ENCODE measurements around the gene TCF25.
"Not testable (repeated sequence)": the region's sequence is repeated elsewhere in the genome, so short reads cannot be mapped to it uniquely, and the experiment has no call there.

The TCF25 gene

DNA sequence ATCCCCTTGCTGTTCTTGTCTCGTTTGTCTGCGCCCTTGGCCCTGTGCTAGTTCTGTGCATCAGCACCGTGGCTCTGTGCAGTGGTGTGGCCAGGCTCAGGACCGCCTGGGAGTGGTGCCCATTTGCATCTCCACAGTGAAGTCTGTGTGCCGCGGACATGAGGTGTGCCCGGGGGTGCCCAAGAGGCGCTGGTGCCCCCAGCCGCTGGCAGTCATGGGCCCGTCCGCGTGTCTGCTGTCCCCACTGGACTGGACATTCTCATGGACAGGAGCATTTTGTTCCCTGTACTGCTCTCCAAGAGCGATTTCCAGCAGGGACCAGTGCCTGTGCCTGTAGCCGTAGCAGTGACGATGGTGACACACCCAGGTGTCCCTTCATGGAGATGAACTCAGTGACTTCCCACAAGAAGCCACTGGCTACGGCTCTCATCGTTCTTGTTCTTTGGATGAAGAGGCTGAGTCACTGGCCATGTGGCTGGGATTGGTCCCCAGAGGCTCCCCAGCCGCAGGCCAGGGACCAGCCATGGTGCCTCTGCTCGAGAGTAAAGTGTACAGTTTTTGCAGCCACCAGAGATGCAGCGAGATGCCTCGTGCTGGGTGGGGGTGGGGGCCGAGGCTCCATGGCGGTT is 32.2 kb downstream of the TCF25 start:
- FAIRE-seq = no peak

GRCh38 chr16:89906140-89907025 is 33.0 kb downstream of the TCF25 start:
- FAIRE-seq = no peak

DNA sequence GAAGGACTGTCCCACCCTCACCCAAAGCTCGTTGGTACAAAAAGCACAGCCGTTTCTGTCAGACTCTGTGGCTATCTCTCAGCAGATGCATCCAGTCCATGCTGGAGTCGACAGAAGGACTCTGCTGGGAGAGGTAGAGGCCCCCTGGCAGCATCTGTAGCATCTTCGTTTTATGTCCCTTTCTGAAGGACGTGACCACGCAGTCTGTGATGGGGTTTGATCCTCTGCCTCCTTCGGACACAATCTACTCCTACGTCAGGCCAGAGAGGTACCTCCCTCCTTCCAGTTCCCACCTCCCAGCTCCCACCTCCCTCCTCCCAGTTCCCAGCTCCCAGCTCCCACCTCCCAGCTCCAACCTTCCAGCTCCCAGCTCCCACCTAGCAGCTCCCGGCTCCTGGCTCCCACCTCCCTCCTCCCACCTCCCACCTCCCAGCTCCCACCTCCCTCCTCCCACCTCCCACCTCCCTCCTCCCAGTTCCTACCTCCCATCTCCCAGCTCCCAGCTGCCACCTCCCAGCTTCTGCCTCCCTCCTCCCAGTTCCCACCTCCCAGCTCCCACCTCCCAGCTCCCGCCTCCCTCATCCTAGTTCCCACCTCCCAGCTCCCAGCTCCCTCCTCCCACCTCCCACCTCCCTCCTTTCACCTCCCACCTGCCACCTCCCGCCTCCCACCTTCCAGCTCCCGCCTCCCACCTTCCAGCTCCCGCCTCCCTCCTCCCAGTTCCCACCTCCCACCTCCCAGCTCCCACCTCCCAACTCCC is 33.8 kb downstream of the TCF25 start:
- FAIRE-seq = no peak

- FAIRE-seq = no peak
Measured at GRCh38 chr16:89908236-89908635, 34.8 kb downstream of the TCF25 start.

GRCh38 chr16:89909777-89910716 is 36.7 kb downstream of the TCF25 start:
- no peak for FAIRE-seq

DNA sequence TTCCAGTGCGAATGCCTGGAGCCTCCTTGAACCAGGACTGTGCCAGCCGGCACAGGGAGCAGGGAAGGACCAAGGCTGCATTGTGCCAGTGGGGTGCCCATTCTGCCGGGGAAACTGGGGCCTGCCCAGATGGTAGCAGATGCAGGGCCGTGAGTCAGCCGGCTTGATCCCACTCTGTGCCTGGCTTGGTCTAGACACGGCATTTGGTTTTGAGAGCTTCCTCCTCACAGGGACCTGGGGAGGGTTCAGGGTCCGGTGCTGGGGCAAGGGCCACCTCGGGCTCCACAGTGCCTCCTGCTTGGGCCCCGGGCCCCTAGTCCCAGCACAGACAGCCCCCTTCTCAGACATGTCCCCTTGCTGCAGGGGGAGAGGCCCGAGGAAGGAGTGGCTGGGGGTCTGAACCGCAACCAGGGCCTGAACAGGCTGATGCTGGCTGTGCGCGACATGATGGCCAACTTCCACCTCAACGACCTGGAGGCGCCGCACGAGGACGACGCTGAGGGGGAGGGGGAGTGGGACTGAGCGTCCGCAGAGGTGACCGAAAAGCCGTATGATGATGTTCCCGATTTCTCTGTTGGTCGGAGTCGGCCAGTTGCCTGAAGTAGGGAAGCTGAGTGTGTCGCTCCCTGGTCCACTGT is 37.4 kb downstream of the TCF25 start:
- FAIRE-seq = no peak

- FAIRE-seq = no peak
Measured at GRCh38 chr16:89911375-89911774, 38.0 kb downstream of the TCF25 start.

DNA sequence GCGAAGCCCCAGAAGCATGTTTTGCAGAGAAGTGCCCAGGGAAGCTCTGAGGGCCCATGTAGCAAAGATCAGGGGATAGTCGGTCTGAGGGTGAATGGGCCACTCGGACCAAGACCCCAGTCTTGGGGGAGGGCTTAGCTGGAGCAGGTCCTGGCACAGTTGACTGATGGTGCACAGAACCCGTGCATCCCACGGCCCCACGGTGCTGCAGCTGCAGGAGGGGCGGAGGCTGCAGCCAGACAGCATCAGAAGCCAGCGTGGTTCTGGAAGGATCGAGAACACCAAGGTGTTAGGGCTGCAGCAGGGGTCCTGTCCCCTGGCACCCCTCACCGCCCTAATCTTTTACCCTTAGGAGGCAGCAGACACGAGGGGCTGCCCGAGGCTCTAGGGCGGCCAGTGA is 38.8 kb downstream of the TCF25 start:
- no peak for FAIRE-seq

DNA sequence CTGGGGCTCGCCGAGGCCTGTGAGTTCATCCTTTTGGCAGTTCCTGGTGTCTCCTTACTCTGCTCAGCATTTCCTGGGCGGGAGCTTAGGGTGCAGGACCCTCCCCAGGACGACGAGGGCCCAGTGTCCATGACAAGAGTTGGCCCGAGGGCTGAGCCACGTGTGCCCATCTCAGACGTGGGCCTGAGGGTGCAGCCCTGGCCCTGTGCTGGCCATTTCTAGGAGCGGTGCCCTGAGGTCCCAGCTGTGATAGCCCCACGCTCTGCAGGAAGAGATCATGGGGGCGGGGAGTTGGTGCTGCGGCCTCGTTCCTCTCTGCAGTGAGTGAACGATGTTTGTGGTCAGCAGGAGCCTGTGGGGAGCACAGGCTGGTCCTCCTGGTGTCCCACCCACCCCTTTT is 39.2 kb downstream of the TCF25 start:
- FAIRE-seq = no peak

- FAIRE-seq = no peak
Measured at GRCh38 chr16:89913408-89914387, 40.3 kb downstream of the TCF25 start.

- not testable (repeated sequence) for FAIRE-seq
Measured at GRCh38 chr16:89914642-89915285, 41.4 kb downstream of the TCF25 start.

DNA sequence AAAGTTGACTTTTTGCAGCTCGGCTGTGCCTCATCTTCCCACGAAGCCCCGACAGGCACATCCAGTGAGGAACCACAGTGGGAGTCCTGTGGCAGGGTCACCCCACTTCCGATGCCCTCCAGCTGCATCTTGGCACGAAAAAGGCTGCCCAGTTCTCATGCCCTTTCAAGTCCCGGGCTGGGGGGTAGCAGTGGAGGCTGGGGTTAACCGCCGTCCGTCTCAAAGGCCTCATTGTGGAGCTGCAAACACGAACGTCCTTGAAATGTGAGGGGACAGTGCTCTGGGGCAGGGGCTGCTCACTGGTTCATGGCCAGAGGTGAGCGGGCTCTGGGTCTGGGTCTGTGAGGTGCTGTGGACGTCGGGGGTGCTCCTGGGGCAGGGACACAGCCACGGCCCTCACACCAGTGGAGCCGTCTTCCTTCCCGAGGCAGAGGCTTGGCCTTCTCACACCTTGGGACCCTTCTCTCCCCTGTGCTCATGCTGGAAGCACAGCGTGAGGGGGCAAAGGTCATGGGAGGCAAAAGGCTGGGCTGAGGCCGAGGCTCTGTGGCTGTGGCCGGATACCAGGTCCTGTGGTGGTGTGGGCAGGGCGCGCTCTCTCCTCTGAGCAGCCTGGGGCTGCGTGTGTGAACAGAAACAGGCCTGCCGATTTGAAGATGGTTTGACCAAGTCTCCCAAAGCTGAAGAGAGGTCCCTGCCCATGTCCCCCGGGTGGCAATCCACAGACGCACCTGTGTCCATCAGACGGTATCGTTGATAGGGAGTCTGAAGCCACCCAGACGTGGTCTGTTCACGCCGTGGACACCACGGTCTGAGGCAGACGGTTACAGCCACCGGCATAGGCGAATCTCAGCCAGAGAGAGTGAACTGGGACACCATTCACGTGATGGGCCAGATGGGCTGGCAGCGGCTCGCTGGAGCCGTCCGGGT is 42.2 kb downstream of the TCF25 start:
- no peak for FAIRE-seq

GRCh38 chr16:89917773-89918452 is 44.5 kb downstream of the TCF25 start:
- FAIRE-seq = no peak

- no peak for FAIRE-seq
Measured at GRCh38 chr16:89918453-89919347, 45.3 kb downstream of the TCF25 start, which contains the start of gene MC1R. MC1R (plus strand) TSS chr16:89918862; CDS start chr16:89919259, 397 bp downstream.

DNA sequence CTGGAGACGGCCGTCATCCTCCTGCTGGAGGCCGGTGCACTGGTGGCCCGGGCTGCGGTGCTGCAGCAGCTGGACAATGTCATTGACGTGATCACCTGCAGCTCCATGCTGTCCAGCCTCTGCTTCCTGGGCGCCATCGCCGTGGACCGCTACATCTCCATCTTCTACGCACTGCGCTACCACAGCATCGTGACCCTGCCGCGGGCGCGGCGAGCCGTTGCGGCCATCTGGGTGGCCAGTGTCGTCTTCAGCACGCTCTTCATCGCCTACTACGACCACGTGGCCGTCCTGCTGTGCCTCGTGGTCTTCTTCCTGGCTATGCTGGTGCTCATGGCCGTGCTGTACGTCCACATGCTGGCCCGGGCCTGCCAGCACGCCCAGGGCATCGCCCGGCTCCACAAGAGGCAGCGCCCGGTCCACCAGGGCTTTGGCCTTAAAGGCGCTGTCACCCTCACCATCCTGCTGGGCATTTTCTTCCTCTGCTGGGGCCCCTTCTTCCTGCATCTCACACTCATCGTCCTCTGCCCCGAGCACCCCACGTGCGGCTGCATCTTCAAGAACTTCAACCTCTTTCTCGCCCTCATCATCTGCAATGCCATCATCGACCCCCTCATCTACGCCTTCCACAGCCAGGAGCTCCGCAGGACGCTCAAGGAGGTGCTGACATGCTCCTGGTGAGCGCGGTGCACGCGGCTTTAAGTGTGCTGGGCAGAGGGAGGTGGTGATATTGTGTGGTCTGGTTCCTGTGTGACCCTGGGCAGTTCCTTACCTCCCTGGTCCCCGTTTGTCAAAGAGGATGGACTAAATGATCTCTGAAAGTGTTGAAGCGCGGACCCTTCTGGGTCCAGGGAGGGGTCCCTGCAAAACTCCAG is 46.4 kb downstream of the TCF25 start:
- no peak for FAIRE-seq

DNA sequence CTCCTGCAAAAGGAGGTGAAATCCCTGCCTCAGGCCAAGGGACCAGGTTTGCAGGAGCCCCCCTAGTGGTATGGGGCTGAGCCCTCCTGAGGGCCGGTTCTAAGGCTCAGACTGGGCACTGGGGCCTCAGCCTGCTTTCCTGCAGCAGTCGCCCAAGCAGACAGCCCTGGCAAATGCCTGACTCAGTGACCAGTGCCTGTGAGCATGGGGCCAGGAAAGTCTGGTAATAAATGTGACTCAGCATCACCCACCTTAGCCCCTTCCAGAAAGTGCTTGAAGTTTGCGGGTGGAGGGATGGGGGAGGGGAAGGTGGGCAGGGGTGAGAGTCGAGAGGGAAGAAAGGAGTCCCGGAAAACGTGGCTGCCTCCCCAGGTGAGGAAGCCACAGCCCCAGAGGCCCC is 47.3 kb downstream of the TCF25 start:
- no peak for FAIRE-seq

Measured in islet of Langerhans (tissue), 1 donor.